ENCODE results near the gene ANKRD52.
A peak's percentile ranks its signal among the peaks of the same experiment; 100 is the strongest.

Gene ANKRD52

DNA sequence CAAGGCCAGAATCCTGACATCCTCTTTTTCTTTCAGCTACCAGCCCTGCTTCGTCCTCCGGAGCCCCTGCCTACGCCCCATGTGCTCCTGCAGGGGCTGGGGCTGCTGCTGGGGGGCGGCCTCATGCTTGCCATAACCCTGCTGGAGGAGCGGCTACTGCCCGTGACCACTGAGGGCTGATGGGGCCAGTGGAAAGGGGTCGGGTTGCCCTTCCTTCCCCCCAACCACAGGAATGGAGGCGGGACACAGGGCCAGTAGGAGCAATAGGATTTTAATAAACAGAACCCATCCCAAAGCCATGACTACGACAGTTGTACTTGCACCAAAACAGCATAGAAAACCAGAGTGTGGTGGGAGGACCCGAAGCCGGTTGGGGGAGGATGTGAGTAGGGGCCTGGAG lies 20.6 kb downstream of the ANKRD52 start:
- DNase-seq: no peak

- no peak for DNase-seq
Measured at GRCh38 chr12:56236985-56237384, 21.2 kb downstream of the ANKRD52 start.

- no peak for DNase-seq
Measured at GRCh38 chr12:56236091-56236490, 22.1 kb downstream of the ANKRD52 start.

DNA sequence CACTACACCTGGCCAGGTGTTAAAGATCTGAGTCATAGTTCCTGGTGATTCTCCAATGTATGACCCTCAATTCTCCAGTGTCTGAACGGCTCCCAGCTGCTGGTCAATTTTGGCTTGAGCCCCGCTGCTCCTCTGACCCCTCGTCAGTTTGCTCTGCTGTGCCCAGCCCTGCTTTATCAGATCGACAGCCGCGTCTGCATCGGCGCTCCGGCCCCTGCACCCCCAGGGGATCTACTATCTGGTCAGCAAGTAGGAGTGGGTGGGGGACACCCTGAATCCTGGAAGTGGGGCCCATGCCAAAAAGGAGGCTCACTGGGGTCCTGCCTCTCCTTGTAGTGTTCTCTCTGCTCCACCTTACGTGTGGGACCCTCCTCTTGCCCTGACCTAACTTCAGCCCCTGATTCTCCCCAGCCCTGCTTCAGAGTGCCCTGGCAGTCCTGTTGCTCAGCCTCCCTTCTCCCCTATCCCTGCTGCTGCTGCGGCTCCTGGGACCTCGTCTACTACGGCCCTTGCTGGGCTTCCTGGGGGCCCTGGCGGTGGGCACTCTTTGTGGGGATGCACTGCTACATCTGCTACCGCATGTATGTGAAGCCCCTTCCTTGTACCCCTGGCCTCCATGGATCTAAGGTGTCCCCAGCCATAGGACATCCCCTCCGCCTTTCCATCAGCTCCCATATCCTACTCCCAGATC lies 23.3 kb downstream of the ANKRD52 start:
- no peak for DNase-seq

GRCh38 chr12:56231184-56231582 lies 27.0 kb downstream of the ANKRD52 start:
- no peak for DNase-seq

DNA sequence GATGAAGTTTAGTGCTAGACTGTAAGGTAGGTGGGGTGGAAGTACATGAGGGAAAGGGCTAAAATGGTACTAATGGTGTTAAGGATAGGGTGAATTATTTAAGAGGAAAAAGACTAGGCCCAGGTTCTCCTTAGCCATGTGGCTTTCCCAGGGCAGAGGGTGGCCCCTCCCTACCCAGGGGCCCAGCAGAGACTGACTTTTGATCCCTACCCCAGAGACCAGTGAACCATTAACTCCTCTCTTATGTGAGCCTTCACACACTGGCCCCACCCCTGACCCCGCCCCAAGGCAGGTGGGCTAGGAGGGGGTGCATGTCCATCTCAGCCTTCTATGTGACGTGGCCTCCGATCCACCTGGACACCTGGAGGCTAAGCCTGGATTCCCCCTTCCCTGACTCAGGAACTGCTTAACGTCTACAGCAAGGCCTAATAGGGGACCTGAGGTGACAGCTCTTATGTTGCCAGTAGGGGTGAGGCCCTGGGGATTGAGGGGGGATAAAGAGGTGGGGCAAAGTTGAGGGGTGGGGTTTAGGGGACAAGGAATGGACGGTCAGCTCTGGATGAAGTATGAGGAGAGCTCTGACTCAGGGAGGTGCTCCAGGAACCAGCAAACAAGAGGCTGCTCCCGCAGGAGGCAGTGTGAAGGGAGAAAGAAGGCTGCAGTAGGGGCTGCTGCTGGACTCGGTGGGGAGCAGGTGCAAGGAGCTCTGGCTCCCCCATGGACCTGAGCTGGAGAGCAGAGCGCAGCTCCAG lies 27.6 kb downstream of the ANKRD52 start:
- no peak for DNase-seq

DNA sequence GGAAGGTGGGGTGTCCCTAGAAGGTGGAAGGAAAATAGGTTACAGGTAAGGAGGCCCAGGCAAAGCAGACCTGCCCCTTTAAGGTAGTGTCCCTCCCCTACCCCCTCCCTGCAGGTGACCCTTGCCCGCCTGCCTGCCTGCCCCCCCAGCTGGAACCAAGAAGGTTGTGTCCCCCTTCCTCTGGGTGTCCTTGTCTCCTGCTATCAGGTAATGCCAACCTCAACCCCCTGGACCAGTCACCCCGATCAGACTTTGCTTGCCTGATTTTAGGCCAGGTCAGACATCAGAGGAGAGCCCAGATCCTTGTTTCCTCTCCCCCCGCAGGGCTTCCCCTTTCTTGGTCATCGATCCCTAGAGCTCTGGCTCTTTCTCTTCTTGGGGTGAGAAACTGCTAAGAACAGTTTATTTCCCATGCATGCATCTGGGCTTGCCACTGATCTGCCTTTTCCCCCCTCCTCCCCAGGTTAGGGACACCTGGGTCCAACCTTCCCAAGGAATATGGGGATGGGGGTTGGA lies 28.2 kb downstream of the ANKRD52 start, which contains the start of gene SLC39A5:
Gene SLC39A5 (plus strand): TSS at position 136 of the 516 bp plus-strand sequence. CDS start 1,224 bp downstream, outside the sequence.
- no peak for DNase-seq

- no peak for DNase-seq
Measured at GRCh38 chr12:56229082-56229481, 29.1 kb downstream of the ANKRD52 start.

DNA sequence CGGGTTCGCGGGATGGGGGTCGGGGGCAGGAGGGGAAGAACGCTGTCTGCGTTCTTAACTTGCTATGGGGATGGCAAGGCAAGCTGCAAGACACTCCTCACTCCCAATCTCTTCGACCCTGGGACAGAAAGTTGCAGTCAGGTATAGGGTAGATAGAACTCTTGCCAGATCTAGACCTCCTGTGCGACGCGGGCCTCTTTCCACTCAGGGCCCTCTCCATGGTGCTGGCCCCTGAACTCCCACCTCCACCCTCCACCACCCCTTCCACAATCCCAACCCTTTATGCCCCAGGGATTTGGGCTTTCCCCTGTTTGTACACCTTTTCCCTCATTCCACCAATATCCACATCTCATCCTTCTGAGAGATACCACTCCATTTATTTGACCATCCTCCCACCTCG lies 33.2 kb downstream of the ANKRD52 start:
- no peak for DNase-seq

GRCh38 chr12:56224102-56224701 lies 34.0 kb downstream of the ANKRD52 start, which contains the start of gene NABP2:
Gene NABP2, plus strand, starts transcription at chr12:56224342. Its CDS starts 515 bp downstream, at chr12:56224857.
- DNase-seq: peak; percentile 89

DNA sequence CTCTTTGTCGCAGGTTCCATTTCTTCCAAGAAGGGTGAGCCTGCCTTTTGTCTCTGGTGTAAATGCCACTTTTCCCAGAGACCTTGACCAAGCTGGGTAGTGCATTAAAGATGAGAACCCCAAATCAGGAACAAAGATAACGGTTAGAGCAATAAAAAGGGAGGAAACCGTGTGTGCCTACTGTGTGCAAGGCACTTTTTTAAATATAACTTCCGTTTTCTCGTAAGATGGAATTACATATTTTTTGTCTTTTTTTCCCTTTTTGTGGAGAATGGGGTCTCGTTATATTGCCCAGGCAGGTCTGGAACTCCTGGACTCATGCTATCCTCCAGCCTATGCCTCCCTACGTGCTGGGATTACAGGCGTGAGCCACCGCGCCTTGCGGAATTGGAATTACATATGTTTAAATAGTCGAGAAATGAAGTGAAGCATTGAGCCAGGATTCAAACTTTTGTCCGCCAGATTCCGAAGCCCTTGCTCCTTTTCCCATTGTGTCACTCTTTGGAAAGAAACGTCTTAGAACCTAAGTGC lies 34.5 kb downstream of the ANKRD52 start:
- DNase-seq: peak; percentile 6

GRCh38 chr12:56222531-56222895 lies 35.7 kb downstream of the ANKRD52 start:
- DNase-seq: no peak

DNA sequence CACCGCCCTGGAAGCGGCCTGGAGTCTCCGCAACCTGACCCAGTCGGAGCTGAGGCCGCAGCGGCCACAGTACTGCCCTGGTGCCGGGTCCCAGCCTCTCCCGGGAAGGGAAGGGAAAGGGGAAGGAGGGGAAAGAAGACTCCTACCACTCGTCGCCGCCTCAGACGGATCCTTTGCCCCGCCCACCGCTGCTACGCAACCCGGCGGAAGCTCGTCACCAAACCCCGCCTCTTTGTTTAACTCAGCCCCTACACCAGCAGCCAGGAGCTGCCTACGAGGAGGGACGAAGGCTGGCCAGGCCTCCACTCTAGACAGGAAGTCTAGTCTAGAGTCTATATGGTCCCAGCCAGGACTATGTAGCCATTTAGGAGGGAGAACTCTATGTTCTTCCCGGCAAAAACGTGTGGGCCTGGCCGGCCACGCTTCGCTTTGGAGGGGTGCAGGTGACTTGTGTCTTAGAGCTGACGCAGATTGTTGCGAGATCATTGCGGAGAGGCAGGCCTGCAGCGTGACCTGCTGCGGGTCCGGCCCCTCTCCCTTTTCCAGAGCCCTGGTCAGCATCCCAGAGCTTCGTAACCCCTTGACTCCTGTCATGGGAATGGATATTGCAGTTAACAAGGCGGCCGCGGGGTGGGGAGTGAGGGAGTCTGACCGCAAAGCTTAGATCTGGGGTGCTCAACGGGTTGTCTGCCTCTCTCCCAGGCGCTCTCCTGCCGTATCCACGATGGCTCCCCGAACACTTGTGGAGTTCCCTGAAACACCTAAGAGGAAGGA lies 36.2 kb downstream of the ANKRD52 start, which contains the start of gene RNF41:
Gene RNF41 (minus strand): TSS at position 166 of the 774 bp plus-strand sequence. CDS start 7,875 bp downstream, outside the sequence.
- peak; percentile 92 for DNase-seq

DNA sequence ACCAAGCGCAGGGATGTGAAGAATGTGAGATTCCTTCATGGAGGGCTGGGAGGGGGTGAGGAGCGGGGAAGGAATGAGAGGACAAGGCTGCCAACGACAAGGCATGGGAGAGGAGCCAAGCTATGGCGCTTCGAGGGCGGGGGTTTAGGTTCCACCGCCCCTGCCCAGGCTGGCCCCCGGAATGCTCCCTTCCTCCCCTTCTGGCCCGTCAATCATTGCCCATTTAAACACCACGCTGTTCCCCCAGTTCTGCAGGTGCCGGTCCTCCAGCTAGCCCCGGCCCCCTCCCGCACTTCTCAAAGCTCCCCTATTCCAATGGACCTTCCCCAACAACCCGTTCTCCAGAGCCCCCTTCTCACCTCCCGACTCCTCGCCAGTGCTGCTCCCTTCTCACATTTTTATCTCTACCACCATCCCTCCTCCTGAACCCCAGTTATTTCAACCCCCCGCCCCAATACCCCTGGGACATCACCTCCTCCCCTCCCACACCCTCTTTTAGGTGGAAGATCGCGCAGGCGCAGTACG lies 36.9 kb downstream of the ANKRD52 start:
- DNase-seq: no peak

- no peak for DNase-seq
Measured at GRCh38 chr12:56220611-56221231, 37.5 kb downstream of the ANKRD52 start.

GRCh38 chr12:56219840-56220239 lies 38.3 kb downstream of the ANKRD52 start:
- DNase-seq: no peak

DNA sequence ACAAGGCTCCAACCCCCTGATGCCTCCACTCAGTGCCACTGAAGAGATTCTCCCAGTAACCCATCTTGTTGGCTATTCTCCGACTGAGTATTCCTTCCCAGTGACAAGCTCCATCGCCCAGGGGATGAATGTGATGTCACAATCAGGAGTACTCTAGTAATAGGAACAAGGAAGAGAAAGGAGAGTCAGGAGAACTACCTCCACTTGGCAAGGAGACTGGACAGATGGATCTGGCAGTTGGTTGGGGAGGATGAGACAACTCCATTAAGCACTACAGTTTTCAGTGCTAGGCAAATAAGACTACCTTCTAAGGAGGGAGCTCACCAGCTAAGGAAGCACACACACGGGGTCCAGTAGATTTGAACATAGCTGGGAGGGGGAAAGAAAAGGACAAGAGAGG lies 41.7 kb downstream of the ANKRD52 start:
- DNase-seq: no peak

GRCh38 chr12:56213878-56214277 lies 44.3 kb downstream of the ANKRD52 start:
- no peak for DNase-seq

GRCh38 chr12:56212361-56212760 lies 45.8 kb downstream of the ANKRD52 start:
- DNase-seq: no peak

DNA sequence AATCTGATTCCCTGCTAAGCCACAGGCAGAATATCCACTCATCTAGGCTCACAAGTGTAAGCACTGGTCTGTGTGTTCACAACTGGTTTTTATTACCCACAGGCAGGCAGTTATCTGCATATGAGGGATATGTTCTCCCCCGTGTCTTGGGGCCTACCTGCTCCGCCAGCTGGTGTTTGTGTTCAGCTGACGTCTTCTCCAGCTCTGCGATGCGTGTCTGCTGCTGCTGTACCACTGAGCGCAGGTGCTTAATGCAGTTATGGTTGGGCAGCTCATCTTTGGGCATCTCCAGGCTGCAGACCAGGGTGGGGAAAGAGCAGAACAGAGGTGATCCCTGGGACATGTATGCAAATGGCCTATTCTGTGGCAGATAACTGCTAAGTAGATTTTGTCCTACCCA lies 50.2 kb downstream of the ANKRD52 start:
- no peak for DNase-seq

GRCh38 chr12:56206452-56207166 lies 51.6 kb downstream of the ANKRD52 start:
- DNase-seq: no peak
